ENCODE data around the gene SLC26A11. TPM values are rescaled to one million over a fixed set of nuclear protein-coding genes. Genes with fewer than 3 reads are reported as not detected.

The SLC26A11 gene
- total RNA-seq, 1 donor from 2014 or later = 16.1 TPM

DNA sequence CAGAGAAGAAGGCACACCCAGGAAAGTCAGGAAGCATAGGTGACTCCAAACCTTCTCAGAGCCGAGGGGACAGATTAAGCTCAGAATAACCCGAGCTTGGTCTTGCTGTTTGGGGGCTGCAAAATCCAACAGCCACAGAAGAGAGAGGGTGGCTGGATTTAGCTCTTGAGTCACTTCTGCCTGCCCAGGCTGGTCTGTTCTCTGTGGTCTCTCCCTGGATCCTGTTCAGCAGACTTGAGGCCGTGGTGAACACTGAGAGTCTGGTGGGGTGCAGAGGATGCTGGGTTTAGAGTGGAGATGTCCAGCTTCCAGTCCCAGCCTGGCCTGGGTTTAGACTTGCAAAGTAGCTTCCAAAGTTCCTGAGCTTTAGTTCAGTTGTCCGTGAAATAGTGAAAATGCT lies 8.8 kb downstream of the SLC26A11 start:
- Histone ChIP-seq H3K4me1 (ENCODE audit: insufficient read depth, low read length) (no peaks in the 10 kb centered on the region), H3K9me3 (ENCODE audit: insufficient read depth, low read depth, low read length) (no peaks in the 10 kb centered on the region), H3K9ac (ENCODE audit: low read length) (no peak overlapping the region), H3K79me2 (ENCODE audit: insufficient read depth, low read length) (no peaks in the 10 kb centered on the region), H3K27me3 (ENCODE audit: insufficient read depth, low read length) (no peaks in the 10 kb centered on the region), H3K4me3 (ENCODE audit: insufficient read depth, low read depth, low read length) (no peak overlapping the region), H2AFZ (ENCODE audit: low read depth, low read length) (no peak overlapping the region), H3K36me3 (ENCODE audit: insufficient read depth, low read length) (no peaks in the 10 kb centered on the region), H3K27ac (ENCODE audit: low read depth, low read length) (no peak overlapping the region), H4K20me1 (ENCODE audit: insufficient read depth, low read length) (no peaks in the 10 kb centered on the region), H3K4me2 (ENCODE audit: low read length) (no peak overlapping the region)
- FAIRE-seq (no peak), DNase-seq (ENCODE audit: low read depth) (no peak)
- peaks cover 32% of the 10 kb centered on the region for H3K36me3 Mint-ChIP-seq (ENCODE audit: low read depth, unreplicated experiment)
- H3K4me1 Mint-ChIP-seq (ENCODE audit: low read depth, unreplicated experiment) = no peaks in the 10 kb centered on the region
- no peak overlapping the region for H3K27ac Mint-ChIP-seq (ENCODE audit: unreplicated experiment)
- H3K27me3 Mint-ChIP-seq (ENCODE audit: low read depth, unreplicated experiment) = no peaks in the 10 kb centered on the region
- H3K4me3 Mint-ChIP-seq (ENCODE audit: unreplicated experiment) = no peak overlapping the region
- peaks cover 17% of the 10 kb centered on the region for H3K9me3 Mint-ChIP-seq (ENCODE audit: unreplicated experiment)
- TF ChIP-seq, protein P1, sequence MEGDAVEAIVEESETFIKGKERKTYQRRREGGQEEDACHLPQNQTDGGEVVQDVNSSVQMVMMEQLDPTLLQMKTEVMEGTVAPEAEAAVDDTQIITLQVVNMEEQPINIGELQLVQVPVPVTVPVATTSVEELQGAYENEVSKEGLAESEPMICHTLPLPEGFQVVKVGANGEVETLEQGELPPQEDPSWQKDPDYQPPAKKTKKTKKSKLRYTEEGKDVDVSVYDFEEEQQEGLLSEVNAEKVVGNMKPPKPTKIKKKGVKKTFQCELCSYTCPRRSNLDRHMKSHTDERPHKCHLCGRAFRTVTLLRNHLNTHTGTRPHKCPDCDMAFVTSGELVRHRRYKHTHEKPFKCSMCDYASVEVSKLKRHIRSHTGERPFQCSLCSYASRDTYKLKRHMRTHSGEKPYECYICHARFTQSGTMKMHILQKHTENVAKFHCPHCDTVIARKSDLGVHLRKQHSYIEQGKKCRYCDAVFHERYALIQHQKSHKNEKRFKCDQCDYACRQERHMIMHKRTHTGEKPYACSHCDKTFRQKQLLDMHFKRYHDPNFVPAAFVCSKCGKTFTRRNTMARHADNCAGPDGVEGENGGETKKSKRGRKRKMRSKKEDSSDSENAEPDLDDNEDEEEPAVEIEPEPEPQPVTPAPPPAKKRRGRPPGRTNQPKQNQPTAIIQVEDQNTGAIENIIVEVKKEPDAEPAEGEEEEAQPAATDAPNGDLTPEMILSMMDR (IDR thresholded peaks at IDR 0.05; ENCODE audit: insufficient read depth, low read depth, low read length) = no peak
- no peak for TF ChIP-seq EZH2 (IDR thresholded peaks at IDR 0.05; ENCODE audit: insufficient read depth, low read length)

DNA sequence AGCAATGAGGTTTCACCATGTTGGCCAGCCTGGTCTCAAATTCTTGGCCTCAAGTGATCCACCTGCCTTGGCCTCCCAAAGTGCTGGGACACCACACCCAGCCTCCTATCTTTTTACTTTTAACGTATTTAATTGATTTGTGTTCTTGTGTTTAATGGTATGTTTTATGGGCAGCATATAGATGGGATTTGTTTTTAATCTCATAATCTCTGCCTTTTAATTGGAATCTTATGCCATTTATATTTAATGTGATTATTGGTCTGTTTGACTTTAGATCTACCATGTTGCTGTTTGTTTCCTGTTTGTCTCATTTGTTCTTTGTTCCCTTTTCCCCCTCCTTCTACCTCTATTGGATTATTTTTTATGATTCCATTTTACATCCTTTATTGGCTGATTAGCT lies 12.2 kb downstream of the SLC26A11 start:
- H3K4me1 Mint-ChIP-seq (ENCODE audit: low read depth, unreplicated experiment) = no peaks in the 10 kb centered on the region
- Histone ChIP-seq H3K79me2 (ENCODE audit: insufficient read depth, low read length) (no peaks in the 10 kb centered on the region), H3K9me3 (ENCODE audit: insufficient read depth, low read depth, low read length) (no peaks in the 10 kb centered on the region), H4K20me1 (ENCODE audit: insufficient read depth, low read length) (no peaks in the 10 kb centered on the region), H3K4me3 (ENCODE audit: insufficient read depth, low read depth, low read length) (no peak overlapping the region), H3K27me3 (ENCODE audit: insufficient read depth, low read length) (no peaks in the 10 kb centered on the region), H3K4me2 (ENCODE audit: low read length) (no peak overlapping the region), H3K36me3 (ENCODE audit: insufficient read depth, low read length) (no peaks in the 10 kb centered on the region), H3K27ac (ENCODE audit: low read depth, low read length) (no peak overlapping the region), H3K4me1 (ENCODE audit: insufficient read depth, low read length) (no peaks in the 10 kb centered on the region), H2AFZ (ENCODE audit: low read depth, low read length) (no peak overlapping the region), H3K9ac (ENCODE audit: low read length) (no peak overlapping the region)
- no peak overlapping the region for H3K27ac Mint-ChIP-seq (ENCODE audit: unreplicated experiment)
- H3K36me3 Mint-ChIP-seq (ENCODE audit: low read depth, unreplicated experiment) = peaks cover 36% of the 10 kb centered on the region
- no peak for DNase-seq (ENCODE audit: low read depth)
- peaks cover 20% of the 10 kb centered on the region for H3K9me3 Mint-ChIP-seq (ENCODE audit: unreplicated experiment)
- TF ChIP-seq, protein P1 (IDR thresholded peaks at IDR 0.05; ENCODE audit: insufficient read depth, low read depth, low read length) = no peak
- no peak for TF ChIP-seq EZH2 (IDR thresholded peaks at IDR 0.05; ENCODE audit: insufficient read depth, low read length)
- H3K4me3 Mint-ChIP-seq (ENCODE audit: unreplicated experiment) = no peak overlapping the region
- no peaks in the 10 kb centered on the region for H3K27me3 Mint-ChIP-seq (ENCODE audit: low read depth, unreplicated experiment)
- no peak for FAIRE-seq

DNA sequence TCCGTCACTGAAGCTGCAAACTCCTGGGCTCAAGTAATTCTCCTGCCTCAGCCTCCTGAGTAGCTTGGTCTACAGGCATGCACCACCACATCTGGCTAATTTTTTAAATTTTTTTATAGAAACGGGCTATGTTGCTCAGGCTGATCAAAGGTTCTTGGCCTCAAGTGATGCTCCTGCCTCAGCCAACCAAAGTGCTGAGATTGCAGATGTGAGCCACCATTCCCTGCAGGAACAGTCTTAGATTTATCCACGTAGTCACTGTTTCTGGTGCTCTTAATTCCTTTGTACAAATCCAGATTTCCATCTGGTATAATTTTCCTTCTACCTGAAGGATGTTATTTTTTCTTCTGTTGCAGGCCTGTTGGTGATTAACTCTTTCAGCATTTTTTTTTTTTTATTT lies 13.0 kb downstream of the SLC26A11 start:
- Histone ChIP-seq H3K4me3 (ENCODE audit: insufficient read depth, low read depth, low read length) (no peak overlapping the region), H3K4me2 (ENCODE audit: low read length) (no peak overlapping the region), H3K4me1 (ENCODE audit: insufficient read depth, low read length) (no peaks in the 10 kb centered on the region), H2AFZ (ENCODE audit: low read depth, low read length) (no peak overlapping the region), H4K20me1 (ENCODE audit: insufficient read depth, low read length) (no peaks in the 10 kb centered on the region), H3K36me3 (ENCODE audit: insufficient read depth, low read length) (no peaks in the 10 kb centered on the region), H3K27me3 (ENCODE audit: insufficient read depth, low read length) (no peaks in the 10 kb centered on the region), H3K79me2 (ENCODE audit: insufficient read depth, low read length) (no peaks in the 10 kb centered on the region), H3K27ac (ENCODE audit: low read depth, low read length) (no peak overlapping the region), H3K9me3 (ENCODE audit: insufficient read depth, low read depth, low read length) (no peaks in the 10 kb centered on the region), H3K9ac (ENCODE audit: low read length) (no peak overlapping the region)
- TF ChIP-seq, protein P1 (IDR thresholded peaks at IDR 0.05; ENCODE audit: insufficient read depth, low read depth, low read length) = no peak
- TF ChIP-seq EZH2 (IDR thresholded peaks at IDR 0.05; ENCODE audit: insufficient read depth, low read length) = no peak
- FAIRE-seq (no peak), DNase-seq (ENCODE audit: low read depth) (no peak)
- peaks cover 38% of the 10 kb centered on the region for H3K36me3 Mint-ChIP-seq (ENCODE audit: low read depth, unreplicated experiment)
- H3K27ac Mint-ChIP-seq (ENCODE audit: unreplicated experiment) = no peak overlapping the region
- no peaks in the 10 kb centered on the region for H3K4me1 Mint-ChIP-seq (ENCODE audit: low read depth, unreplicated experiment)
- no peak overlapping the region for H3K4me3 Mint-ChIP-seq (ENCODE audit: unreplicated experiment)
- no peaks in the 10 kb centered on the region for H3K27me3 Mint-ChIP-seq (ENCODE audit: low read depth, unreplicated experiment)
- H3K9me3 Mint-ChIP-seq (ENCODE audit: unreplicated experiment) = peaks cover 20% of the 10 kb centered on the region
